ENCODE measurements around the gene KIRREL3. TPM values are rescaled to one million over a fixed set of nuclear protein-coding genes. Genes with fewer than 3 reads are reported as not detected.
"Not testable (repeated sequence)": the region's sequence is repeated elsewhere in the genome, so short reads cannot be mapped to it uniquely, and the experiment has no call there.

The KIRREL3 gene
- total RNA-seq, 1 donor from 2014 or later: 0.92 TPM

DNA sequence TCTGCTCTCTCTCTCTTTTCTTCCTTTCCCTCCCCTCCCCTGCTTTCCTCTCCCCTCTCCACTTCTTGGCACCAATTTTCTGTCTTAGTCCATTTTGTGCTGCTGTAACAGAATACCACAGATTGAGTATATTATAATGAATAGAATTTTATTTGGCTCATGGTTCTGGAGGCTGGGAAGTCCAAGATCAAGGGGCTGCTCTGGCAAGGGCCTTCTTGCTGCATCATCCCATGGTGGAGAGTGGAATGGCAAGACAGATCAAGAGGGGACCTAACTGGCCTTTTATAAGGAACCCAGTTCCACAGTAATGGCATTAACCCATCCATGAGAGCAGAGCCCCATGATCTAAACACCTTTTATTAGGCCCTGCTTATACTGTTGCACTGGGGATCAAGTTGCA lies 600.6 kb downstream of the KIRREL3 start:
- DNase-seq: no peak

GRCh38 chr11:126398721-126399120 lies 601.8 kb downstream of the KIRREL3 start:
- no peak for DNase-seq

GRCh38 chr11:126398296-126398695 lies 602.3 kb downstream of the KIRREL3 start:
- DNase-seq: no peak

DNA sequence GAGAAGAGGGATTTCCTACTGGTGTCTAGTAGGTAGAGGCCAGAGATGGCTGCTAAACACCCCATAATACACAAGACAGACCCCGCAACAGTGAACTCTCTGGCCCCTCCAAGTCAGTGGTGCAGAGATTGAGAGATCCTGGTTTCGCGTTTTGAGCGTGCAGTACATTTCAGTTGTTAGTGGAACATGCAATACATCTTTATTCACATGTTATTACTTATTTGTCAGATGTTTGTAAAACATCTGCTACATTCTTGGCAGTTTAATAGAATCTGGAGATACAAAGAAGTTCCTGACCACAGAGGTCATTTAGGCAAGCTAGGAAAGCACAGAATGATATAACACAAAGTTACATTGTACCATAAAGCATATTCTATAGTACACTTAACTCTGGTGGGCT lies 603.6 kb downstream of the KIRREL3 start:
- DNase-seq: no peak

GRCh38 chr11:126396266-126396665 lies 604.3 kb downstream of the KIRREL3 start:
- DNase-seq: not testable (repeated sequence)

DNA sequence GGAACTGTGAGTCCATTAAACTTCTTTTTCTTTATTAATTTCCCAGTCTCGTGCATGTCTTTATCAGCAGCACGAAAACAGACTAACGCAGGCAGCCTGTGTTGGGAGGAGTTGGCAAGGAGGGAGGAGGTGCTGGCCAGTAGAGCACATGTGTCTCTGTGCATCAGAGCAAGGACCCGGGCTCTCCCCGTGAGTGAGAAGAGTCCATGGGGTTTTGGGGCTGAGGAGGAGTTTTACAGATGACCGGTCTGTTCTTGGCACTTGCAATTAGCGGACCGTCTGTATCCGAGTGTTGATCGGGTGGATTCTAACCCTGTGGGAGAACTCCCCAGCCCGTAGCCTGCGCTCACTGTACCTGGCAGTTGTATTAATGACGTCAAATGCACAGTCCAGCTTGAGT lies 604.8 kb downstream of the KIRREL3 start:
- DNase-seq: not testable (repeated sequence)

- DNase-seq: not testable (repeated sequence)
Measured at GRCh38 chr11:126394634-126395072, 605.9 kb downstream of the KIRREL3 start.

GRCh38 chr11:126394036-126394435 lies 606.5 kb downstream of the KIRREL3 start:
- DNase-seq: no peak

DNA sequence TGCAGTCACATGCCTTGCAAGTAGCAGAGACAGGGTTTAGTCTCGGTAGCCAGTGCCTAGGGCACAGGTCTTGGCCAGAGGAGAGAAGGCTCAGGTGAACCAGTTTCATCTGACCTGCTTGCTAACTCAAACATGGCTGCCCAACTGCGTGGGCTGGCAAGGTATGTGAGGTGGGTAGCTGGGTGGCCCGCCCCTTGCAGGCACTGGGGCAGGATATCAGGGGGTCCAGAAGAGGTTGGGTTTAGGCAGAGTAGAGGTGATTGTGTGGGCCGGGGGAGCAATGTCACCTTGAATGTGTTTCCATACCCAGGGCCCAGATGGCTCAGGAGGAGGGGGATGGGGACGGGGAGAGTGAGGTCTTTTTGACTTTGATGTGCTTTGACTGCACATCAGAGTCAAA lies 607.4 kb downstream of the KIRREL3 start:
- DNase-seq: no peak

DNA sequence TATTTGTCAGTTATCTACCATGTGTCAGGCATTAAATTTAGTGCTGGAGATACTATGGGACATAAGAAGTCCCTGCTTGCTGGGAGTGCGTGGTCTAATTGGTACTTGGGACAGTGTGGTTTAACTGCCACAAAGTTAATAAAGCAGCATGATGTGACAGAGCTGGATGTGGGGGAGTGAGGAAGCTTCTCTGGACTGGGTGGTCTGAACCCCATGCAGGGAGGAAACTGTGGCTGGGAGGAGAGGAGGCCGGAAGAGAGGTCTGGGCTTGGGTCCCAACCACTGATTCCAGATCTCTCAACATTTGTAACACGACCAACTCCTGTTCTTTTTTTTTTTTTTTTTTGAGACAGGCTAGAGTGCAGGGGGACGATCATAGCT lies 607.9 kb downstream of the KIRREL3 start:
- DNase-seq: no peak

GRCh38 chr11:126391970-126392632 lies 608.5 kb downstream of the KIRREL3 start:
- peak; percentile 66 for DNase-seq

DNA sequence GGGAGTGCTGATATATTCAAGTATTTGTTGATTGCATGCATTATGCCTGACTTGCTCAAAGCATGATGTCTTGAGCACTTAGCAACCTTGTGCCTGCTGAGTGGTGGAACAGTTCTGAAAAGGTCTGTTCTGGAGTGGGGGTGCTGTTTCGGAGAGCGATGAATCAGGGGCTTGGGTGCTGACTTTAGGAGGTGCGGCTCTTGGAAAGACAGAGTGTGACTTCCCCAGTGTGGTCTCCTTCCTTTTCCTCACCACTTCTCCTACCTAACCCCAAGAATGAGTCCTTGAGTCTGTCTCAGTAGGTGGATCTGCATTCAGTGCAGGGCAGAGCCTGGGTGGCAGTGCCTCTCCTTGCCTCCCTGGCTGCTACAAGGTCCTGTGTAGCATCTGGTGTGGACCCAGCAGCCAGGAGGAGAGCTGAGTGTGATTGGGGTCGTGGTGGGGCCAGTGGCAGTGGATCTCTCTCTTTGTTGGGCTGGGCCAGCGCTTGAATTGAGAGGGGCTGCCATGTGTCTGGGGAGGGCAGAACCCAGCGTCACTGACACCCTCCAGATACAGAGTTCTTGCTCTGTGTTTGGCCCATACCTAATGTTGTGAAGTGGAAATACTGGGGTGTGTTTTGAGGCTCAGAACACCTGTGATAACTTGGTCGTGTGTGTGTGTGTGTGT lies 609.1 kb downstream of the KIRREL3 start:
- DNase-seq: no peak

DNA sequence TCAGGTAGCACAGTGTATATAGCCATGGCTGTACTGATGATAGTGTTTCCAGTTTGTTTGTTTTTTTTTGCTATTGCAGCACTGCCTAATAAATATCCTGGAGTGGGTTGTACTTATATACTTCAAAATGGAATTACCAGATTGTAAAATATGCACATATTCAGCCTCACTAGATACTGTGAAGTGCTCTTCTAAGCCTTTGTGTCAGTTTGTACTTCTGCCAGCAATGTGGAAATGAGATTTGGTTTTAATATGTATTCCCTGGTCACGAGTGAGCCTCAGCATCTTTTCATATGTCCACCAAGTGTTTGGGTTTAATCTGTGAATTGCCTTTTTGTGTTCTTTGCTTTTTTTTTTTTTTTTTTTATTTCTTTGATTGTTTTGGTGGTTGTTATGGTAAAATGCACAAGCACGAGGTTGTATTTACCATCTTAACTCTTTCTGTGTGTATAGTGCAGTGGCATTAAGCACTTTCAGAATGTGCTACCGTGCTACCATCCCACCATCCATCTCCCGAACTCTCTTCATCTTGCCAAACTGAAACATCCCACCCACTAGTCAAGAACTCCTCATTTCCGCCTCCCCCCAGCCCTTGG lies 610.2 kb downstream of the KIRREL3 start:
- no peak for DNase-seq

DNA sequence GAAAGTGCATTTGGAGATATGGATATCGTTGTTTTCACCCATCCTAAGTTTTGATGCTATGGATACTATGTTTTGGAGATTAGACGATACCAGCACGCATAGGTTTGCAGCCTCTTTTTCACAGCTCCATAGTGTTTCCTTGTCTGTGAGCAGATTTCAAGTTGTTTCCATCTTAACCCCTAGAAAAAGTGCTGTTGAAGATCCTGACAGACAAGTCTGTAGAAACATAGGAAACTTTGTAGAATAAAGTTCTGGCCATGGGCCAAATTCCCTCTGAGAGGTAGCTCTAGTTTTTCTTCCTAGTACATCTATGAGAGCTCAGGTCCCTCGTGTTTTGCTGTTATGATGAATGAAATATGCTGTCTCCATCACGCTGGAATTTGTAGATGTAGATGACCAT lies 612.7 kb downstream of the KIRREL3 start:
- DNase-seq: peak; percentile 52

GRCh38 chr11:126386729-126387071 lies 613.9 kb downstream of the KIRREL3 start:
- DNase-seq: not testable (repeated sequence)

DNA sequence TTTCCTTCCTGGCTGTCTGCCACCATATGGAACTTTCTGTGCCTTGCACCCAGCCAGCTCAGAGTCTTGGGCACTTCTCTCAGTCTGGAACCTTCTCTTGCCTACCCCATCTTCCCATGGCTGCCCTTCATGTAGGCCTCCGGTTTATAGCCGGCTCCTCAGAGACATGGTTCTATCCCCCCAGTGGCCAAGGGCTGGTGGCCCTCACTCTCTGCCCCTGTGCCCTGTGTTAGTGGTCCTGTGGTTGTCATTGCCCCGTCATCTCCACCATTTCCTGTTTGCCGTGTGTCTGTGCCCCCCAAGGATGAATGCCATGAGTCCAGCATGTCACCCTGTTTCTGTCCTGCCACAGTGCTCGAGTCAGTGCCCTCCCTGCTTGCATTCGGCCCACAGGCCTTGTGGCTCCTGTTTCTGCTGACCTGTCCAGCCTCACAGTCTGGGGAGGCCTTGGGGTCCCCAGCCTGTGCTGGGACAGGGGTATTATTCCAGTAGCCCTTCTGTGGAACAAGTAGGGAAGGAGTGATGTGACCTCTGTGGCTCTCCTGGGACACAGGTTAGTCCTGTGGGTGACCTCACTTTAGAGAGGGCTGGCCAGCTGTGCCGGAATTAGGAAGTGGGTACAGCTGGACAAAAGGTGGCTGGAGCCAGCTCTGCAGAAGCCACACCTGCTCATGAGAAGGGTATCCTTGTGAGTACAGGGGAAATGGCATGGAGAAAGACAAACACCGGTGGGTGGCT lies 614.4 kb downstream of the KIRREL3 start:
- no peak for DNase-seq

DNA sequence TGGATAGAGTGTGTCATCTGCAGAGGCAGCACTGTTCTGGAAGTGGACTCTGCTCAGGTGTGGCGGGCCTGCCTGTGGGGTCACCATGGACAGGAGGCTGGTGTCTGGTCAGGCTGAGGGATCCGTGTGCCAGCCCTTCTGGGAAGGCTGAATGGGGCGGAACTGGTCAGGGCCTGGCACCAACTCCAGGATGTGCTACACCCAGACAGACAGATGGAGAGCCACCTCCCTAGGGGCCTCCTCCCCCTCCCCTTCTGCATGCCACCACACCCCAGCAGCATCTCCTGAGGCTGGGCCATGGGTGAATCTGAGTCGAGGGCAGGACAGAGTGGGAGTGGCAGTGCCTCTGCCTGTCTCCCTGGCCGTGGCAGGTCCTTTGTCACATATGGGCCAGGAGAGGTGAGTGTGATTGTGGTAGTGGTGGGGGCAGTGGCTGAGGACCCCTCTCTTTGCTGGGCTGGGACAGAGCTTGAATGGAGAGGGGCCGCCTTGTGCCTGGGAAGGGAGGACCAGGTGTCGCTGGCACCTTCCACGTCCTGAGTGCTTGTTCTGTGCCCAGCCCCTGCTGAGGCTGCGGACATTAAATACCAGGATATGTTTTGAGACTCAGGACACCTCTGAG lies 616.0 kb downstream of the KIRREL3 start:
- DNase-seq: no peak

GRCh38 chr11:126383339-126384335 lies 616.9 kb downstream of the KIRREL3 start:
- no peak for DNase-seq

- not testable (repeated sequence) for DNase-seq
Measured at GRCh38 chr11:126382641-126383040, 617.9 kb downstream of the KIRREL3 start.

DNA sequence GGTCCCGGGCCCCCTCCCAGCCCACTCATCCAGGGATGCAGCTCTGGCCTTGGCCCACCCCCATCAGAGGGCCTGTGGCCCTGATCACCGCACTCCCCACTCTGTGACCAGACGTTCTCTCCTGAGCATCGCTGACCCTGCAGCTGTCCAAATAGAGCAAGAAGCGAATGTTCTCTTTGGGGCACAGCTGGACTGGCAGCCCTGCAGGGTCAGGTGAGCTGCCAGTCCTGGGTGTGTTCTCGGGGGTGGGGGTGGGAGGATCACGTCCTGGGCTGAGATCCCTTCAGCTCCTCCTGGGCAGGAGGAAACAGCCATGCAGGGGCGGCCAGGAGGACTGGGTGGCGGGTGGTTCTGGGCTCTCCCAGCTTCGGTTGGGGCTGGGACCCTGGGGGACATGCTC lies 618.6 kb downstream of the KIRREL3 start:
- not testable (repeated sequence) for DNase-seq

GRCh38 chr11:126380909-126381308 lies 619.7 kb downstream of the KIRREL3 start:
- no peak for DNase-seq
